IPS DF 19.7 (cell line): ENCODE results near the gene GJB3.
"Not testable (repeated sequence)": the region's sequence is repeated elsewhere in the genome, so short reads cannot be mapped to it uniquely, and the experiment has no call there.

Experiments
- DNase-seq: peaks from one replicate; pipeline ENCODE4 v3.0.0-alpha.2; 2013; ENCODE audit warnings: low read depth, low spot score

The GJB3 gene

GRCh38 chr1:34781071-34781843, at the start of gene GJB3:
Gene GJB3, plus strand, starts transcription at chr1:34781214. Its CDS starts 3,549 bp downstream, at chr1:34784763.
- DNase-seq = no peak

DNA sequence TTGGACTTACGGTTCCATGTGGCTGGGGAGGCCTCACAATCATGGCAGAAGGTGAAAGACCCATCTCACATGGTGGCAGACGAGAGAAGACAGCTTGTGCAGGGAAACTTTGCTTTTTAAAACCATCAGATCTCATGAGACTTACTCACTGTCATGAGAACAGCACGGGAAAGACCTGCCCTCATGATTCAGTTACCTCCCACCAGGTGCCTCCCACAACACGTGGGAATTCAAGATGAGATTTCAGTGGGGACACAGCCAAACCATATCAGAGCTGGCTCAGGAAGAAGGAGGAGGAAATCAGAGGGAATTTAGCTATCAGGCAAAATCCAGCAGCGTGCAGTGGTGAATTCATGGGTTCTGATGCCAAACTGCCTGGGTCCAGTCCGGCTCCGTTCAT, 48.2 kb upstream of the GJB3 start:
- DNase-seq = not testable (repeated sequence)

DNA sequence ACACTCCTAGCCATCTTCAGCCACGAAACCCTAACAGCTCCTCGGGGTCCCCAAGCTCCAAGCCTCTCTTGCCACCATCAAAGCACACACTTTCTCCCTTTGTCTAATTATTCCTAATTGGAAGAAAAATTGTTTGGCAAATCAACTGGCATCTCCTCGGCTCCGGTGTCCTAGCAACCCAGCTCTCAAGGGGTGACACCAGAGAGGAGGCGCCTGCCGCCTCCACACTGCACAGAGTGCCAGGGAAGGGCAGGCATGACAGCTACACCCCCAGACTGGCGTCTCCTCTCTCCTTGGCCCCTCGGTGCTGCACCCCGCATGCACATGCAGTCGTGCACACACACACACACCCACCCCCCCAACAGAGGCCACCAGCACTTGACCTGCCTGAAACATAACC, 44.3 kb upstream of the GJB3 start:
- no peak for DNase-seq

- DNase-seq = not testable (repeated sequence)
Observed at GRCh38 chr1:34737236-34737635, 43.8 kb upstream of the GJB3 start.

DNA sequence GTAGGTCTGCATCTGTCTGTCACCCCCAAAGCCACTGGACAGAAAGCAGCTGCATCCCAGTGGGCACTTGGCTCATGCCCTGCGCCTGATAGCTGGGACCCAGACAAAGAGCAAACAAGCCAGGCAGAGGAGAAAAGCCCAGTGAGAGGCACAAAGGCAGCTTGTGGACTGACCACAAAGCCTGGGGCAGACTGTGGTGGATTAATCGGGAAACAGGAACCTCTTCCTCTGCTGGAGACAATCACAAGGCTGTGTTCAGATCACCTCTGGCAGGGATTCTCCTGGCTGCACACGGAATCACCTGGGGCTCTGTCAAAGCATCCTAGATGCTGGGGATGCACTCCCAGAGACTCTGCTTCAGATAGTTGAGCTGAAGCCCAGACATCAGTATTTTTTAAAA, 41.4 kb upstream of the GJB3 start:
- no peak for DNase-seq

GRCh38 chr1:34740161-34740868, 40.7 kb upstream of the GJB3 start:
- DNase-seq = no peak

DNA sequence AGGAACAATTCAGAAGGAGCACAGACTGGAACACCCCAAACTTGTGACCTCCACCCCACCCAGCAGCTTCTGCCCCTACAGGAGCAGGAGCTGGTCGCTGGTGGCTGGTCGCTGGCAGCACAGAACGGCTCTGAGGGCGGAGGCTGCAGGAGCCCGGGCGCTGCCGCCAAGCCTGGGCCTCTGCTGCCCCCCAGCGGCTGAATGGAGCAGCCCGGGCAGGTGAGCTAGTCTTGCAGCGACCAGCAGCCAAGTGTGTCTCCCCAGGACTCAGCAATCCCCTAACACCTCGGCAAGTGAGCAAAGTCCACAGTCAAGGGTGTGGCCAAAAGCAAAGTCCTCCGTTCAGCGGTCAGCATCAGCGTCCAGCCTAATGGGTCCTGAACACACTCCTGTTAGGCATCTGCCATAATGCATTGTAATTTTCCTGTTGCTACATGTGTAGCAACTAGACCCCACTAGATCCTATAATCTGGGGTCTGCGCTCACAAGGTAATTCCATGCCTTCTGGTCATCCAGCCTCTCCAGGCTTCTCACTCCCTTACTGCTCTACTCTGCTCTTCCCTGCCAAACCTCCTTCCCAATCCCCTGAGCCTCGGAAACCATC, 38.2 kb upstream of the GJB3 start:
- DNase-seq = no peak

GRCh38 chr1:34743775-34744174, 37.2 kb upstream of the GJB3 start:
- no peak for DNase-seq

GRCh38 chr1:34744851-34745250, 36.2 kb upstream of the GJB3 start:
- no peak for DNase-seq

GRCh38 chr1:34745666-34746065, 35.3 kb upstream of the GJB3 start:
- DNase-seq = no peak

- no peak for DNase-seq
Observed at GRCh38 chr1:34746101-34746500, 34.9 kb upstream of the GJB3 start.

DNA sequence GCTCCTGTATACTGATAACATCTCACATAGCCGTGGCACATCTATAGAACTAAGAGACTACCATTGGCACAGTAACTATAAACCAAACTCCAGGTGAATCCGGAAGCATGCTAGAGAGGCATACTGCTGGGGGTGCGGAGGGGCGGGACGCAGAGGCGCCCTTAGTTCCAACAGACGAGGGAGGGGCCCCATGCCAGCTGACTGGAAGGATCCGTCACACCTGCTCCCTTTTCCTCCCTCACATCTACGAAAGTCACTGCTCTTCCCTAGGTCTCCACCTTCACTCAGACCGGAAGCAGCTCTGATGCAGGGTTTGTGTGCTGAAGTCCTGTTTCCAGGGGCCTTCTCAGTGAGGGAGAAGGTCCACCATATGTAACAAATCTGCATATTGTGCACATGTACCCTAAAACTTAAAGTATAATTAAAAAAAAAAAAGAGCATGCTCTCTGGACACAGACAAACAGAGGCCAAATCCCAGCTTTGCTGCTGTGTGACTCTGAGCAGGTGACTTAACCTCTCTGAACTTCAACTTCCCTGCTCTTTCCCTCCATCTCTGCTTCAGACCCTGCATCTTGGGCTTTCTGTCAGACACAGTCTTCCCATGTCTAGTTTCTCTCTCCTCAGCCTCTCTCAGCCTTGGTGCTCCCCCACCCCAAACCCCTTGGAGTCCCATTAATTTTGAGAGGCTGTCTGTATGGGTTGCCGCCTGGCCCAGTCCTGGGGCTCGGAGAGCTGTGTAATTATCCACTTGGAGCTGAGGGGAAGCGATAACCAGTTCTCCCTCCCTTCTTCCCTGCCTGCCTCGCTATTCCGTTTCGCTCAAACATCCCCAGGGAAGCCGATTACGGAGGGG, 34.0 kb upstream of the GJB3 start:
- DNase-seq = no peak

DNA sequence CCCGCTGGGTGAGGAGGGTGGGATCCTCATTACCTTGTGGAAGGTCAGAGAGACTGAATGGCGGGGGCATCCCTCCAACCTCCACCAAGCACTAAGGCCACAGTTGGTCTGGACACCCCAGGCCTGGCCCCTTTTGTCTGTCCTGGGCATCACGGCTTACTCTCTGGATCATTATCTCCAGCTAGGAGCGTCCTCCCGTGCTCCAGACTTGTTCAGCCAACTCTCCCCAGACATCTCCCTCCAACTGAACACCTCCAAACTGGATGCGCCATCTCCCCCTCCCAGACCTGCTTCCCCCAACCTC, 33.4 kb upstream of the GJB3 start:
- DNase-seq = no peak

DNA sequence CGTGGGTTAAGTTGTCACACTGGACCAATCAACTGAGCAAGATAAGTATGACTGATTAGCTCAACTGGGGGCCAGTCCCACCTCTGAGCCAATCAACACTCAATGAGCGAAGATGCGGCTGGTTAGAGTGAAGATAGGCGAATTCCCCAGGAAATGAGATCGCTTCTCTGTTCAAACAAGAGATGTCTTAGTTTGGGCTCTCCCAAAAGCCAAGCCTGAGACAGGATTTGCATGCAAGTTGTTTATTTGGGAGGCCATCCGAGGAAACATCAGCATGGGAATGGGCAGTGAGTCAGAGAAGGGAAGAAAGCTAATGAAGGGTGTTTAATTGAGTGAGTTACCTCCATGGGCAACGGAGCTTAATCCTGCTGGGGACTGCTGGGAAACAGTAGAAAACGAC, 31.0 kb upstream of the GJB3 start:
- DNase-seq = no peak

DNA sequence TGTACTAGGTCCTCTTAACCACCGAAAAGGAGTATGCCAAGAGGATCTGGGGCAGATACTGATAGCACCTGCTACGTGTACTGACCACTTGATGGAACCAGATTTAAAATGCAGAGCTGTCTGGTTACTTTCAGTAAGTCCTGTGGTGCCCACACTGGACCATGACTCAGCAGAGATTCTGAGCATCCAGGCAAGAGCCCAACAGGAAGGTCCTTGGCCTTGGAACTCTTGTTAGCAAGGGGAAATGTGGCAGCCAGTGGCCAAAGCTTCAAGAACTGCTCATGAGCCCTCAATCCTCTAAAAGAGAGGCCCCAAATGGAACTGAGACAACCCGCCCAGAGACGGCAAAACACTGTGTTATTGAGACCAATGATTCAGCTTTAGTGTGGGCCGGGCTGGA, 30.4 kb upstream of the GJB3 start:
- DNase-seq = no peak

DNA sequence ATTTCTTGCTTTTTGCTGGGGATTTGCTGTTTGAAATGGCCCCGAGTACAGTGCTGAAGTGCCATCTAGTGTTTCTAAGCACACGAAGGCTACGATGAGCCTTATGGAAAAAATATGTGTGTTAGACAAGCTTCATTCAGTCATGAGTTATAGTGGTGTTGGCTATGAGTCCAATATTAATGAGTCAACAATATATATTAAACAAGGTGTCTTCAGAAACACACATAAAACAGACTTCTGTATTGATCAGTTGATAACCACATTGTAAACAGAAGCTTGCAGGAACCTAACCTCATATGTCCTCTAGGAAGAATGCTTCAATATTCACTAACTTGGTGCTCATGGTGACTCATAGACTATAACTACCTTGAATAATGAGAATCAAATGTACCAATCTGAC, 27.9 kb upstream of the GJB3 start:
- no peak for DNase-seq

GRCh38 chr1:34754964-34755637, 25.9 kb upstream of the GJB3 start, which contains the start of gene GJB5:
Gene GJB5, plus strand, starts transcription at chr1:34755047. Its CDS starts 2,284 bp downstream, at chr1:34757331.
- DNase-seq = no peak

DNA sequence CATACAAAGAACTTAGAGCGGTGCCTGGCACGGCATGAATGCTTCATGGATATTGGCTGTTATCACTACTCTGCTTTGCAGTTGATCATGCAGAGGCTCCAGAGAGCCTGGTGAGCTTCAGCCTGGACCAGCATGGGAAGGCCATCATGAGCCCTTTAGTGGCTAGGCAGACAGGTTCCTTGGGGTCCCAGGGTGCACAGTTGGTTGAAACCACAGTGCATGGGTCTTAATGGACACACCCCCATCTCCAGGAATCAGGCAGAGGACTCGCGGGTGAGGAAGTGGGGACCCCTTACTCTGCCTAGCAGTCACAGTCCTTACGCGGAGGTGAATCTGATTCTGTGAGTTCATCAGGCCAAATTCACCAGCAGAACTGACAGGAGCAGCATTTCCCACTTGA, 25.1 kb upstream of the GJB3 start:
- DNase-seq = no peak

DNA sequence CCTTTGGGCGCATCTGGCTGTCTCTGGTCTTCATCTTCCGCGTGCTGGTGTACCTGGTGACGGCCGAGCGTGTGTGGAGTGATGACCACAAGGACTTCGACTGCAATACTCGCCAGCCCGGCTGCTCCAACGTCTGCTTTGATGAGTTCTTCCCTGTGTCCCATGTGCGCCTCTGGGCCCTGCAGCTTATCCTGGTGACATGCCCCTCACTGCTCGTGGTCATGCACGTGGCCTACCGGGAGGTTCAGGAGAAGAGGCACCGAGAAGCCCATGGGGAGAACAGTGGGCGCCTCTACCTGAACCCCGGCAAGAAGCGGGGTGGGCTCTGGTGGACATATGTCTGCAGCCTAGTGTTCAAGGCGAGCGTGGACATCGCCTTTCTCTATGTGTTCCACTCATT, 23.6 kb upstream of the GJB3 start:
- DNase-seq = no peak

DNA sequence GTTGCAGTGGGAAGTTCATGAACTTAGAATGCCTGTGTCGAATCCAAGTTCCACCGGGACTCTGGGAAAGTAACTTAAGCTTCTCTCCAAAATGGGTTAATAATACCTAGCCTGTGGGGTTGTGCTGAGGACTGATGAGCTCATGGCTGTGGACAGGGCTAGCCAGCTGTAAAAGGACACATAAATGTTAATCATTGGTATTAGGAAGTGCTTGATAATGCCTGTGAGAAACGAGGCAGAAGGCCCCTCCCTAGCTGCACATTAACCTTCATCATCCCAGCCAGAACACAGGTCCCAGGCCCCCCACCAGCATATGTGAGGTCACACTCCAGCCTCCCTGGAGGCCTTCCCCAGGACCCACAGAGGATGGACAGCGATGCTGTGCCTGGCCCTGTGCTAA, 22.3 kb upstream of the GJB3 start:
- DNase-seq = no peak
